ENCODE results near the gene TRIOBP. TPM values are rescaled to one million over a fixed set of nuclear protein-coding genes. Genes with fewer than 3 reads are reported as not detected.
"Not testable (repeated sequence)": the region's sequence is repeated elsewhere in the genome, so short reads cannot be mapped to it uniquely, and the experiment has no call there.

The TRIOBP gene
- total RNA-seq, 1 donor from 2014 or later, result 114 TPM

DNA sequence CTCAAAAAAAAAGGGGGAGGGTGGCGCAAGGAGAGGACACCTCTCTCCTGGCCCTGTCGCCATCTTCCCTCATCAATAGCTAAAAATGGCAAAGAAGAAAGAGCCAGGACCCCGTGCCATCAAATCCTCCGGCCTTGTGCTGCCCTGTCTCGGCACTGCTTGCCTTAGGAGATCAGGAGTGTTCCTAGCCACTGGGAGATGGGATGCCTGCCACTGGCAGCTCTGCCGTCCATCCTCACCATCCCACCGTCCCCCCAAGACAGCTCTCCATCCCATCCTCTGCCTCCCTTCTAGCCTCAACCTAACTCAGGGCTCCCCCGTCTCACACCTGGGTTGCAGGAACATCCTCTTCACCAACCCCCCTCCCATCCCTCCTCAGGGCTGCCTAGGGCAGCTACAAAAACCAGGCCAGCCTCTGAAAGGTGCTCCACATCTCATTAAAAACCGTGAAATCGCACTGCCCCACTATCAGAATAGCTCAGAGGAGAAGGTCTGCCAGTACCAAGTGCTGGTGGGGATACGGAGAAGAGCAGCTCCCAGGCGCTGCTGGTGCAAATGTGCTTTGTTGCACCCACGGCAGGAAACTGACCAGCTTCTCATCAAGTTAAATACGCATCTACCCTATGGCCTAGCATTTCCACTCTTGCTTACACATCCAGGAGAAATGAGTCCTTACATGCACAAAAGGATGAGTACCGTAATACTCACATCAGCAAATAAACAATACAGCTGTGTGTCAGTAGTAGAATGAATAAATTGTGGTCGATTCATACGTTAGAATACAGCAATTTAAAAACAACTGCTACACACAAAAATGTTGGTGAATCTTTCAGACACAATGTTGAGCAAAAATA lies 79.2 kb downstream of the TRIOBP start:
- DNase-seq (ENCODE audit: low read depth), result no peak

DNA sequence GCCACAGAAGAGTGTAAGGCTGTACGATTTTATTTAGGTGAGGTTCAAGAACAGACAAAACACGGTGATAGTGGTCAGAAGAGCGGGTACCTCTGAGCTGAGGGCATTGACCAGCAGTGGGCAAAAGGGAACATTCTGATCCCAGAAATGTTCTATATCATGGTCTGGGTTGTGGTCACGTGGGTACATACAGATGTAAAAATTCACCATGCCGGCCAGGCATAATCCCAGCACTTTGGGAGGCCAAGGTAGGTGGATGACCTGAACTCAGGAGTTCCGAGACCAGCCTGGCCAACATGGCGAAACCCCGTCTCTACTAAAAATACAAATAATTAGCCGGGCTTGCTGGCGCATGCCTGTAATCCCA lies 79.8 kb downstream of the TRIOBP start:
- no peak for DNase-seq (ENCODE audit: low read depth)

DNA sequence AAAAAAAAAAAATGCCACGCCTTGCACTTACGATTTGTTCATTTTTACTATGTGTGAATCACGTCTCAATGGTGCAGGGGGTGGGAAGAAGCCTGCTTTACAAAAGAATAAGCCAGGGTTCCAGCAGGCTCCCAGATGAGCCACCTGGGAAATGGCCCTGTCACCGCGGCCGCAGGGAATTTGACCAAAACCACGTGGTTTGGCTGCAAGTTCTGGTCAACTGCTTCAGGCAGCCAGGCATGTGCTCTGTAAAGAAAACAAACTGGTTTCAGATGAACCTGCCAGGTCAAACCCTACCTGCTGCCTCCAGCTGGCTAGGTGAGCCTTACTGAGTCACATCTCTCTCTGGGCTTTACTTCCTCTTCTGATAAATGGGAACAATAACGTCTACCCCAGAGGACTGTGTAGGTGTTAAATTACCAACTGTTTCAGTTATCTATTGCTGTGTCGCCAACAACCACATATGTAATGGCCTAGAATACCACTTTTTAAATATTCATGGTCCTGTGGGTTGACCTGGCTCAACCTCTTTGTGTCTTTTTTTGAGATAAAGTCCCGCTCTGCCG lies 80.4 kb downstream of the TRIOBP start:
- peak; percentile 96 for DNase-seq (ENCODE audit: low read depth)

- no peak for DNase-seq (ENCODE audit: low read depth)
Measured at GRCh38 chr22:37778370-37779009, 81.6 kb downstream of the TRIOBP start.

DNA sequence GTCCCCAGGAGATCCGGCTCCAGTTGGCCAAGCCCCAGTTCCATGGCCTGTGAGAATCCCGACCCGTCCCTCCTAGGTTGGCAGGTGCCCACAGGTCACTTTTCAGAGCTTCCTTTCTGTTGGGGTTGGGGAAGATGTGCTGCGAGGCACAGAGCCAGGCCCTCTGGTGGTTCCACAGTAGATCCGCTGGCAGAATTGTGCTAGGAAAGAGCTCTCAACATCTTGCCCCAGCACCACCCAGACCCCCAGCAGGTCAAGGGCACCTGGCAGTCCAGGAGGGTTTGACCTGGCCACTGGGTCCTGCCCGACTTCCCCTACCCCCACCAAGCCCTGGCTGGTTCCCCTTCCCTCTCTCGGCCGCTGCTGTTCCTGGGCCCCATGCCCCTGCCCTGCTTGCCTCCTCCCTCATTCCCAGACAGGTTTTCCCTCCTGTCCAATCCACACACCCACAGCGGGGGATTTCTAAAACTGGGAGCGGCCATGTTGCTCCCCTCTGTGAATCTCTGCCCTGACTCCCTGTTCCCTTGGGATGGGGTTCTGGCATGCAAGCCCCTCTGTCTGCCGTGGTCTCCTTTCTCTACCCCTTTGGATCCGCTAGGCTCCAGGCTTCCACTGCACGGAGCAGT lies 84.7 kb downstream of the TRIOBP start:
- no peak for DNase-seq (ENCODE audit: low read depth)

- DNase-seq (ENCODE audit: low read depth), result no peak
Measured at GRCh38 chr22:37782340-37783168, 85.7 kb downstream of the TRIOBP start.

- no peak for DNase-seq (ENCODE audit: low read depth)
Measured at GRCh38 chr22:37784829-37785495, 88.1 kb downstream of the TRIOBP start.

DNA sequence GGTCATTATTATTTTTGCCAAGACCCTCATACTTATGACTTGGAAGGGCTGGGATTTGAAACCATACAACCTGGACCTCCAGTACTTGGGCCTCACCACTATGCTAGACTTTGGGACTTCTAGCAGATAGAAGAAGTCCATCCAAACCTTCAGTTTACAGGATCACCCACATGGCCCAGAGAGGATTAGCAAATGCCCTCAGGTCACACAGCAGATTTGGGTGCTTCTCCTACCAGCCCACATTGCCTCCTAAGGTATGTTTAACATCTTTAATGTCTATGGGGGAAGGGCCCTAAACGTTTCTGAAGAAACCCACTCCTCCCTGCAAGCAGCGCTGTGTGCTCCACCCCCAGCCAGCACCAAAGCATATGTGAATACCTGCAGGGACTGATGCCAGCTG lies 93.4 kb downstream of the TRIOBP start:
- DNase-seq (ENCODE audit: low read depth), result no peak

DNA sequence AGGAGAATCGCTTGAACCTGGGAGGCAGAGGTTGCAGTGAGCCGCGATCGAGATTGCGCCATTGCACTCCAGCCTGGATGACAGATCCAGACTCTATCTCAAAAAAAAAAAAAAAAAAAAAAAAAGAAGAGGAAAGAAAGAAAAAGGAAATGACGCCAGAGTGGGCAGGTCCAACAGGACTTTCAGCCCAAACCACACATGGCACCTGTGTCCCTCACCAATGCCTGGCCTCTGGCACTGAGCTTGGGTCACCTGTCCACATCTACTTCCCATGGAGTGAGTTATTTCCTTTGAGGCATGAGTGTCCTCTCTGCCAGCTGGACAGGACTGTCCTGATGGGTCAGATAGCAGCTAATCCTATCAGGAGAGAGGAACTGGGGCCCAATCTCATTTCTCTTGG lies 95.6 kb downstream of the TRIOBP start:
- DNase-seq (ENCODE audit: low read depth), result no peak

- peak; percentile 51 for DNase-seq (ENCODE audit: low read depth)
Measured at GRCh38 chr22:37794376-37794775, 97.5 kb downstream of the TRIOBP start.

GRCh38 chr22:37796079-37796478 lies 99.2 kb downstream of the TRIOBP start:
- no peak for DNase-seq (ENCODE audit: low read depth)

GRCh38 chr22:37797259-37797658 lies 100.4 kb downstream of the TRIOBP start:
- DNase-seq (ENCODE audit: low read depth), result not testable (repeated sequence)

DNA sequence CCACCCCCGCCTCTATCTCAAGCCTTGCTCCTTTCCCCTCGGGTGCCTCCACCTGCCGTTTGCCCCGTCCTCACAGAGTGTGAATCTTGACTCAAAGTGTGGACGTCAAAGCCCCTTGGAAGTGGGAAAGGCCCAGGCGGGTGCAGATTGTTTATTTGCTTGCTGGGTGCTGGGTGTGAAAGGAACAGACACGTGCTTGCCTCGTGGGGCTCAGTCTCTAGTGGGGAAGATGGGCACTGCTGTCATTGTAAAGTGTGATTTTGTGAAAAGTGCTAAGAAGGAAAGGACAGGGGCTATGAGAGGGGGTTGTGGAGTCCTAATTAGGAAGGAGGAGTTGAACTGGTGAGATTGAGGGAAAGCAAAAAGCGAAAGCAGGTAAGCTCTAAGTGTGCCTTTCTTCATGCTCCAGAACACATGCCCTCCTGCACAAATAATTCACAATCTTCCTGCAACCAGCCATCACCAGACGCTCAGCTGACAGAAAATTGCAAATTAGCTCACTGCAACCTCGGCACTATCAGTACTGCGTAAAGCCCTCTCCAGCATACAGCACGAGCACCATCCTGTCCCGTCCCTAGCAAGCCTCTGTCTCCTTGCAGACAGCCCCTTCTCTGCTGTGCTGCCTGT lies 101.1 kb downstream of the TRIOBP start:
- no peak for DNase-seq (ENCODE audit: low read depth)

DNA sequence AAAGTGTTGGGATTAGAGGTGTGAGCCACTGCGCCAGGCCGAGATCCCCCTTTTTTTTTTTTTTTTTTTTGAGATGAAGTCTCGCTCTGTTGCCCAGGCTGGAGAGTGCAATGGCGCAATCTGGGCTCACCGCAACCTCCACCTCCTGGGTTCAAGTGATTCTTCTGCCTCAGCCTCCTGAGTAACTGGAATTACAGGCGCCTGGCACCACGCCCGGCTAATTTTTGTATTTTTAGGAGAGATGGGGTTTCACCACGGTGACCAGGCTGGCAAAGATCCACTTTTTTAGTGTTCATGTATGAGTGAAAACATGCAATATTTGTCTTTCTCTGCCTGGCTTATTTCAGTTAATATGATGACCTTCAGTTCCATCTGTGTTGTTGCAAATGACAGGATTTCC lies 103.1 kb downstream of the TRIOBP start:
- not testable (repeated sequence) for DNase-seq (ENCODE audit: low read depth)

DNA sequence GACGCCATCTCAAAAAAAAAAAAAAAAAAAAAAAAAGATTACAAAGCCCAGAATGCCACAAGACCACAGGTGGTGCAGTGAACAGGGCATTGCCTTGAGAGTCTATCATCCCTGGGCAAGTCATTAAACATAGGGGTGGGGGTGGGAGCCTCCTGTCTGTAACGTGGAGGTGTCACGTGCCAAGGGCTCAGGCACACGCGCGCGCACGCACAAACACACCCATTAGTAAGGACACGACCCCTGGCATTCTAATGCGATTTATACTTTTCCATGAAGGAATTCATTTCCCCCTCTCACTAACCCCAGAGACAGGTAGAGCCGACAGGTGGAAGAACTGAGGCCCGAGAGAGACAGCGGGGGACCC lies 105.1 kb downstream of the TRIOBP start:
- no peak for DNase-seq (ENCODE audit: low read depth)

DNA sequence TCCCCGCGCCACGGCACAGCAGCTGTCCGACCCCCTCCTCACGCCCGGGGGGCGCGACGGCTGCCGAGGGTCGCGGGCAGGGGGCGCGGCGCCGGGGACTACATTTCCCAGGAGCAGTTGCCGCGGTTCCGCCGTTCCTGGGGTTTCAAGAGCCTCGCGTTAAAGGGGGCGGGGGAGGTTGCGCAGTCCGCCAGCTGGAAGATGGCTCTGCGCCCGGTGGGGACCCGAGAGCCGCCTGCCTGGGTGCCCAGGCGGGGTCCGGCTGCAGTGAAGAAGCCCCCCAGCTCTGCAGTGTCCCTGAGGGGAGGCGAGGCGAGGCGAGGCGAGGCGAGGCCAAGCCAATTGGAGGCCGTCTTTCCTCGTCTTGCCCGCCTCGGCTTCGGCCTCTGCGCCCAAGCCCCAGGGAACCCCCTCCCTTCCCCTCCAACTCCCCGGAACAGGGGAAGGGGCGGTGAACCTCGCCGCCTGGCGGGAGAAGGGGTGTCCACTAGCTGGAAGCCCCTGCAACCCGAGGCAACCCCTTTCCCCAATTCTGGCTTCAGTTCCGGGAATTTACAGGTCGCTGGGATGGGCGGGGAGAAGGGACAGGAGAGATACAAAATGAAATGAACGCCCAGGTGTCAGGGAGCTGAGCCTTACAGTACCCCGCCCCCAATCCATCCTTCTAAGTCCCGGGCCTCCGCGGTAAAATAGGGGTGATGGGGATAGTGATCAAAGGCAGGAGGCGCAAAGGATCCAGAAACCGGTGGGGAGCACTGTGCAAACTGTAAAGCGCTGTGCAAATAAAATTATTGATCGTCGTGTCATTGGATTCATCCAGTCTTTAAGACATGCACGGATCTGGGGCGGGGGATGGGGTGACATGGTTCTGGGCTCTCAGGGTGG lies 105.7 kb downstream of the TRIOBP start:
- DNase-seq (ENCODE audit: low read depth), result no peak

DNA sequence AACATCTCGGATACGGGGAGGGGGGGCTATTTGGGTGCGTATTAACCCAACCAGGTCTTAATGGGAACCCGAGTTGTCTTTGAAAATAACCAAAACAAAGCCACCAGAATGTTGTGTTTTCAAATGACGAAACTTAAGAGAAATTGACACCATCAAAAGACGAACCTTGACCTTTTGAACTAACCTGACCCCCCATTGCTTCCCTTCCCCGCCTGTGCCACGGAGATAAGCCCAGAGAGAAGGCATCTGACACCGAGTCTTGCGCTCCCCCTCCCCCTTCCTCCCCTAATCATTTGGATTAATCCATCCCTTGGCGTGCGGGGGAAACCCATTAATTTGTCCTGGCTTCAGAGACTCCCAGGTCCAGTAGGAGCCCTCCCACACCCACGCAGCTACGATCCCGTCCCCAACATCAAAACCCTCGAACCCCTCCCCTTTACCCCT lies 106.4 kb downstream of the TRIOBP start:
- DNase-seq (ENCODE audit: low read depth), result no peak

- DNase-seq (ENCODE audit: low read depth), result no peak
Measured at GRCh38 chr22:37803639-37804351, 106.9 kb downstream of the TRIOBP start.

GRCh38 chr22:37804352-37804880 lies 107.6 kb downstream of the TRIOBP start:
- no peak for DNase-seq (ENCODE audit: low read depth)

Data from renal cortical epithelial cell (primary cell).